HG02840 (cell line): Measurements from ENCODE around the gene COL1A1.

Source experiments
- ATAC-seq: cut with Tn5 transposase; IDR thresholded peaks from one replicate; pipeline ENCODE4 v1.9.1; 2021; ENCODE audit warnings: mild to moderate bottlenecking, moderate library complexity, moderate number of reproducible peaks; ENCODE audit not compliant: unreplicated experiment, low FRiP score

The COL1A1 gene

GRCh38 chr17:50146927-50147665, 54.3 kb downstream of the COL1A1 start:
- ATAC-seq = no peak

GRCh38 chr17:50146230-50146926, 55.1 kb downstream of the COL1A1 start:
- no peak for ATAC-seq

- ATAC-seq = no peak
These were observed 55.8 kb downstream of the COL1A1 start for GRCh38 chr17:50145532-50146229.

GRCh38 chr17:50144845-50145531, 56.4 kb downstream of the COL1A1 start:
- no peak for ATAC-seq

GRCh38 chr17:50144355-50144754, 57.1 kb downstream of the COL1A1 start:
- no peak for ATAC-seq

- ATAC-seq = no peak
These were observed 57.8 kb downstream of the COL1A1 start for GRCh38 chr17:50143461-50144176.

GRCh38 chr17:50141745-50142110, 59.7 kb downstream of the COL1A1 start:
- ATAC-seq = no peak

- ATAC-seq = no peak
These were observed 60.2 kb downstream of the COL1A1 start for GRCh38 chr17:50141026-50141744.

GRCh38 chr17:50139950-50140885, 61.2 kb downstream of the COL1A1 start:
- ATAC-seq = no peak

GRCh38 chr17:50139185-50139783, 62.1 kb downstream of the COL1A1 start:
- no peak for ATAC-seq

GRCh38 chr17:50137042-50137441, 64.4 kb downstream of the COL1A1 start:
- ATAC-seq = no peak

- ATAC-seq = no peak
These were observed 65.2 kb downstream of the COL1A1 start for GRCh38 chr17:50136096-50136687.

GRCh38 chr17:50135316-50136095, 65.9 kb downstream of the COL1A1 start:
- no peak for ATAC-seq

GRCh38 chr17:50134206-50135110, 67.0 kb downstream of the COL1A1 start:
- ATAC-seq = no peak

GRCh38 chr17:50133769-50134099, 67.7 kb downstream of the COL1A1 start:
- ATAC-seq = no peak
